IPS-NIHi7 (cell line): ENCODE results near the gene FEZ2.

Source experiments
- DNase-seq: peaks from one replicate; pipeline ENCODE4 v3.0.0; 2012; ENCODE audit warnings: mixed read lengths; ENCODE audit errors: extremely low spot score

The FEZ2 gene

DNA sequence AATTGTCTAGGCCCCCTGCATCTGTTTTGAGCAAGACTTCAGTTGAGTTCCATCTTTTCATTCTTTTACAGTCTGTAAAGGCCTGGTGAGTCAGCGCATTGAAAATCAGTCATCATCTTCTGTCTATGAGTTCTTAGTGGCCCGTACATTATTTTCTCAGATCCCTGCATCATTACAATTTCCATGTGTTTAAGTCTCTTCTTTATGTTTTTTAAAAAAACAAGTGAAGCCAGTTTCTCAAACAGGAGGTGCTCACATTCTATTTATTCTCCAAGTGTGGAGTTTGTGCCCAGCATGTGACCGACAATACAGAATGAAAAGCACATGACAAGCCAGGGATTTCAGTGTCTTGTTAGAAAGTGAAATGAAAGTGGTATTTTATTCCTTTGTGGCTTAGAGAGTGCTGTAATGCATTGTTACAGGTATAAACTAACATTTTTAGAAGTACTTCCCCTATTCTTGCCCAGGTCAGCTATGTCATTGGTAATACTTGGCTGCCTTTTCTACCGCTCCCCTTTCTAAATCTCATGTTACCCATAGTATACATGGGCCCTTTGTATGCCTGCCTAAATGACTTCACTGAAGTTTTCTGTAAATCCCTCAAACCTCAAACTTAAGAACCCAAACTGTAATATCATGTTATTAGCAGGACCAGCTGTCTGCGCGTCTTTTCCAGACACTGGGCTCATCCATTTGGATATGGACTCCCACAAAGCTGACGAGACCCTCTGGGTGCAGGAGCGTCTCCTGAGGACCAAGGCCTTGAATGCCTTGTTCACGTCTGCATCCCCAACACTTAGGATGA lies 67.6 kb downstream of the FEZ2 start:
- DNase-seq: no peak

GRCh38 chr2:36528766-36529392 lies 69.1 kb downstream of the FEZ2 start:
- no peak for DNase-seq

DNA sequence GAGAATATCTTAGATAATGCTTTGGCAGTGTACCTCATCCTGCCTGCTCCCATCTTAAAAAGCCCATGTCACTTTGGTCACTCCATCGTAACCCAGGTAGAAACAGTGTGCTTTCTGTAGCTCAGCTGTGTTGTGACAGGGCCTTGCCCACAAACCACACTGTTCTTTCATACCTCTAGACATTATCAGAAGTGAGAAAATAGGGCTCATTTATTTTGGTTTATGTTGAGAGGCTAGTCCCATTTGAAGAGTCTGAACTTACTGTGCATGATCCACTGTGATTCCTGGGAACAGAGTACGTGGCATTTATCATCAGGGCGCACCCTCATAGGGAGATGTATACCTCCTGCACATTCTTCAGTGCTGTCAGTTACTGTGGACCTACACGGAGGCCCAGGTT lies 69.7 kb downstream of the FEZ2 start:
- DNase-seq: no peak

GRCh38 chr2:36526226-36526625 lies 71.7 kb downstream of the FEZ2 start:
- no peak for DNase-seq

DNA sequence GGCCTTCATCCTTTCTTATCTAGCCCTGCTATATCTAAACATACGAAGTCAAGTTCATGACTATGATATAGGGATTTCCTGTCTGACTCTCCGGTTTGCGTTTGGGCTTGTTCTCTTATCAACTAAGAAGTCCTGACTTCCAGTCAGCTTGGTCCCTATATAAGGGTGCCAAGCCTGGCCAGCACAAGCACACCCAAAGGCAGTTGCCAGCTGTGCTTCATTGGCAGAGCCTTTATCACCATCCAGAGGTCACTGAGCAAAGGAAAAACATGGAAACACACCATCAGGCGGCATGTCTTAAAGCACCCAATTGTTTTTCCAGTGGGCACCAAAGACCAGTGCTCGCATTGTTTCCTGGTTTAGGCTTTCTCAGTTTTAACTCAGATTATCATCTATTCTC lies 72.7 kb downstream of the FEZ2 start:
- DNase-seq: no peak

DNA sequence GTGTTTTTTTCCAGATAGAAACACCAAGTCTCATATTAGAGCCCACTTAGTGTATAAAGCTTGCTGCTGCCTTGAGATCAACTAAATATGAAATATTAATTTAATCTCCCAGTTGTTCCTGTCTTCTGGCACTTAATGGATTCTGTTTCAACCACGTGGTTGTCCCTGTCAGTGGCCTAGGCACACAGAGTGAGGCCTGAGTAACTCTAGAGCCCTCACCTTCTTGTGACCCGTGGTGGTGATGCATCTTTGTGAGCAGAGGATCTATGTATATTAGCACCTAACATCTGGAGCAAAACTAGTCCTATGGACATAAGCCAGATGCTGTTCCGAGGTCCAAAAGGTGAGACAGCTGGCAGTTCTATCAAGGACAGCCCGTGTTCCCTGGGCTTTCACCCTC lies 74.8 kb downstream of the FEZ2 start:
- DNase-seq: no peak

DNA sequence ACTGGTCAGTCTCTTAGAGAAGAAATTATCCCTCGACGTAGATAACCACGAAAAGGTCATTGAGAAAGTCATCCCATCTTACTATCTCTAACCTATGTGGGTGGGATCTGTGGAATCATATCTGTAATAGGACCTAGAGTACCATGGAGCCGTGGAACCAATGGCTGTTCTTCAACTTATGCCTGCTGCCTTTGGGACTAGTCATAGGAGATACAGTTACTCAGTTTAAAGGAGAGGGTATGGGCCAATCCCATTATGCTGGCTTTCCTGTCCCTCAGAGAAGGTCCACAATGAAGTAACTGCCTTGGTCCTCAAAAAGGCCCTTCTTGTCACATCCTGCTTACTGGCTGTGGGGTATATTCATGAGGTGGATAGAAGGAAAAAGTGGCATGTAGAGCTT lies 77.5 kb downstream of the FEZ2 start:
- no peak for DNase-seq

DNA sequence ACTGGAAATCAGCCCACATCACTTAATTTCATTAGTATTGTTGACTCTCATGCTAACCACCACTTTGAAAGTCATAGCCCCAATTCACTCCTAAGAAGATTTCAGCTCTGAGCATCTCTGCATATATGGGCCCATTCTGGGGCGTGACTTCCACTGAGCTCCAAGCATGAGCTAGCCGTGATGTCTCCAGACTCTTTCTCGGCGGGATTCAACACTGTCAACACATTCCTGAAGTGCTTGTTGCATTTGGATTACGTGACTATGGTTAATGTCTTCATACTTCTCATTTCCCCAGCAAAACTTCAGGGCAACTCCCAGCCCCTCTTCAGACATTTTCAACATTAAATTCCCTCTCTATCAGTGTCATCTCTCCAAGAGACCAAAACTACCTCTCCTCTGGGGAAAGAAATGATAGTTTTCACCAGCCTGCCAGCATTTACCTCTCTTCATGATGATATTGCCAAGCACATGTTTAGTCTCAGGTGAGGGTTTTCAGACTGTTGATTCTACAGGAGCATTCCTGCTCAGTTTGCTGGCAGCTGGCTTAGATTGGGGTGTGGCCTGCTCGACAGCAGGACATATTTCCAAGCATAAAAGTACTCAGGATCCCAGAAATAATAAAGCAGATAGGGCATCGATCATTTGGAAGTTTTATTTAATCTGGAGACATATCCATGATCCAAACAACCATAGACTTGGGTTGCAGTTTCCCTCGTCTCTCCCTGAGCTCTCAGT lies 81.7 kb downstream of the FEZ2 start:
- no peak for DNase-seq

DNA sequence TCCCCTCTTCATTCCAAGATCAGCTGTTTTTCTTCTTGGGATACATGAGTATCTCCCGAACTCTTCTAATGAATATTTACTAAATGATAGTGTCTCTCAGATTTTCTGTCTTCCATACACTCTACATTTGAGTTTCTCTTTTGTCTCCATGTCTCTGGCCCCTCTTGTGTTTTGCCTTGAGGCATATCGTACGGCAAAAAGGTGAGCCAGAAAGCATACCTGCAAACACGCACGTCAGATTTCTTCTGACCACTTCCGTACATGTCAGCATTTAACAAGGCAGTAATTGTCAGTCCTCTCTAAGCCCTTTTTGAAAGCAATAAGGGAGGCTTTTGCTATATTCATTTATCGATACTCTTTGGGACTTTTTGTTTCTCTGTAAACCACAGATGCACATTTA lies 82.4 kb downstream of the FEZ2 start:
- no peak for DNase-seq

- DNase-seq: no peak
Measured at GRCh38 chr2:36513661-36514060, 84.3 kb downstream of the FEZ2 start.

- DNase-seq: no peak
Measured at GRCh38 chr2:36512705-36513104, 85.3 kb downstream of the FEZ2 start.

DNA sequence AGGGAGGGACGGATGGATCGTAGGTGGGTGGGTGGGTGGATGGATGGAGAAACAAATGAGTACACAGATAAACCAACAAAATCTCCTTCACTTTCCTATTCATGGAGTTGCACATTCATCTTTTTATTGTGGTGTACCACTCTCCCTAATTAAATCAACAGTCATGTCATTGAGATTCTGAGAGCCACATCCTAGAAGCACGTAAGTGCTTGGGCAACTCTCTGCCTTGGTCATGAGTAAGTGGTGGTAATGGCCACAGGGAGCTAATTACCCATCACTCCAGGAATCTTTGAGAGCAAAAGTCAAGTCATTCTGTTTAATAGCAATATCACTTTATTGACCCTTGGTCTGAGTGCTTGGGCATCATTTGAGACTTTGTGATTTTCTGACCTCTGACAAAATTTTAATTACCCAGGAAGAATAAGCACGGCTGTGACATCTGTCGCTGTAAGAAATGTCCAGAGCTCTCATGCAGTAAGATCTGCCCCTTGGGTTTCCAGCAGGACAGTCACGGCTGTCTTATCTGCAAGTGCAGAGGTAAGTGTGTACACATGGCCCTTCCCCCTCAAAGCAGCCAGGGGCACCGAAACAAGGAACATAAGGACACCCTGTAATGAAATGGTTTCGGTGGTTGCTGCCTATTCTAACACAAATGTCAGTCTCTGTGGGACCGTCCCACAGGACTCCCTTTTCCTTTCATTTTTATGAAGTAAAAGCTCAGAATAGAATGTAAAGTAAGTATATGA lies 85.9 kb downstream of the FEZ2 start:
- no peak for DNase-seq

DNA sequence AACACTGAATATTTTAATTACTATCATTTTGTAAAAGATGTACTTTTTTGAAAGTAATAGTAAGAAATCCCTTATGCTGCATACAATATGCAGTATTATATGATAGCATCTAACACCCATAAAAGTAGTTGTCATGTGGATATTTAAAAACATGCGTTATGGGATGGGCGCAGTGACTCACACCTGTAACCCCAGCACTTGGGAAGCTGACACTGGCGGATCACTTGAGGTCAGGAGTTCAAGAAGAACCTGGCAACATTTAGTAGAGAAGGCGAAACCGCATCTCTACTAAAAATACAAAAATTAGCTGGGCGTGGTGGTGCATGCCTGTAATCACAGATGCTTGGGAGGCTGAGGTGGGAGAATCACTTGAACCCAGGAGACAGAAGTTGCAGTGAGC lies 88.9 kb downstream of the FEZ2 start:
- DNase-seq: no peak

DNA sequence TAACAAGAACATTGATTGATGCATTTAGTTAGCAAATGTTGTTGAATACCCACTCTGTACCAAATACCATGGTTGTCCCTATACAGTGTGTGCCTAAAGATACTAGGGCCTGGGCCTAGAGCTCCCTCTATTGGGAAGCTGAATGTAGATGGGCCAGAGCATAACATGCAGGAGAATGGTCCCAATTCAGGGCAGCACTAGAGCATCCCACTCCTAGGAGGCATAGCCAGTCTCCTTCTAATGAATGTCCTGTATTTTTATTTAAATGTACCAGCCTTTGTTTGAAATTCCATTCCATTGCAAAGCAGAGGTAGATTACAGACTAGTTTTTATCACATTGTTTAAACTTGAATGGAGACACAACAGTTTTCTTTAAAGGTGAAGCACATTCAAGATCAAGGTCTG lies 90.6 kb downstream of the FEZ2 start:
- peak; percentile 86 for DNase-seq
